RWPE2 (cell line): ENCODE data around the gene MPPED2.

ENCODE experiments used
- ATAC-seq: fragments of 200-7000 bp; cut with Tn5 transposase; 3 replicates; pipeline ENCODE4 v1.9.1; 2021; ENCODE audit warnings: low read depth
- DNase-seq: peaks from one replicate; pipeline ENCODE4 v3.0.0-alpha.2; 2020; ENCODE audit warnings: low spot score
- H3K27ac ChIP-seq: fragments of 450-650 bp; 2 replicates; pipeline ENCODE4 v1.5.1; 2017; ENCODE audit warnings: mild to moderate bottlenecking; ENCODE audit not compliant: poor library complexity, severe bottlenecking
- H3K27me3 ChIP-seq: fragments of 250-450 bp; sonication (Bioruptor Pico); 2 replicates; pipeline ENCODE4 v1.5.1; 2021; ENCODE audit warnings: mild to moderate bottlenecking, moderate library complexity; ENCODE audit not compliant: insufficient read depth, poor library complexity, severe bottlenecking
- H3K36me3 ChIP-seq: fragments of 250-450 bp; sonication (Bioruptor Pico); 2 replicates; pipeline ENCODE4 v1.5.1; 2020; ENCODE audit warnings: low read depth, mild to moderate bottlenecking, moderate library complexity
- H3K4me1 ChIP-seq: fragments of 250-450 bp; sonication (Bioruptor Pico); 2 replicates; pipeline ENCODE4 v1.5.1; 2021; ENCODE audit warnings: mild to moderate bottlenecking, moderate library complexity; ENCODE audit not compliant: insufficient read depth, poor library complexity, severe bottlenecking
- H3K4me3 ChIP-seq: fragments of 250-450 bp; sonication (Bioruptor Pico); 2 replicates; pipeline ENCODE4 v1.5.1; 2021; ENCODE audit warnings: mild to moderate bottlenecking, moderate library complexity; ENCODE audit not compliant: severe bottlenecking
- H3K9me3 ChIP-seq: fragments of 250-450 bp; sonication (Bioruptor Pico); 2 replicates; pipeline ENCODE4 v1.5.1; 2021; ENCODE audit warnings: mild to moderate bottlenecking, moderate library complexity; ENCODE audit not compliant: severe bottlenecking
- TF ChIP-seq, protein P1 (sequence below): fragments of 450-650 bp; IDR thresholded peaks from one replicate; pipeline ENCODE4 v1.5.1; 2017; ENCODE audit warnings: mild to moderate bottlenecking, moderate library complexity; ENCODE audit not compliant: poor library complexity, severe bottlenecking

Gene MPPED2

DNA sequence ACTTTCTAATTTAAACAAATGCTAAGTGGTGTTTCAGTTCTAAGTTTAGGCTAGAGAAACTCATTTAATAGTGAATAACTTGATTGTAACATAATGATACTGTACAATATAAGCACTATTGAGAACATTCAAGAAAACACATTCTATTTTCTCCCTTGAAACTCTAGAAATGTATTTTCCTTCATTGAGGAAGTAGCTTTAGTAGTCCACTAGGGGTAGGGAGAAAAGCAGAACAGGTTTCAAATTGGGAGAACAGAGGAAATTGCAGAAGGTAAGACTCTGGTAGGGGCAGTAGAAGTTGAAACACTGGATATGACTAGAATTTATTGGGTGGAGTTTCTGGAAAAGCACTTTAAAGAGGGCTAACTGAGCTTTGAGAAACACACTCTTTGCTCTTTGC is 31.6 kb upstream of the MPPED2 start:
- Histone ChIP-seq H3K27me3 (no peaks in the 10 kb centered on the region), H3K4me1 (peaks cover 1% of the 10 kb centered on the region), H3K4me3 (no peak overlapping the region), H3K36me3 (no peaks in the 10 kb centered on the region), H3K9me3 (no peaks in the 10 kb centered on the region), H3K27ac (no peak overlapping the region)
- no peak for ATAC-seq
- TF ChIP-seq, protein P1, sequence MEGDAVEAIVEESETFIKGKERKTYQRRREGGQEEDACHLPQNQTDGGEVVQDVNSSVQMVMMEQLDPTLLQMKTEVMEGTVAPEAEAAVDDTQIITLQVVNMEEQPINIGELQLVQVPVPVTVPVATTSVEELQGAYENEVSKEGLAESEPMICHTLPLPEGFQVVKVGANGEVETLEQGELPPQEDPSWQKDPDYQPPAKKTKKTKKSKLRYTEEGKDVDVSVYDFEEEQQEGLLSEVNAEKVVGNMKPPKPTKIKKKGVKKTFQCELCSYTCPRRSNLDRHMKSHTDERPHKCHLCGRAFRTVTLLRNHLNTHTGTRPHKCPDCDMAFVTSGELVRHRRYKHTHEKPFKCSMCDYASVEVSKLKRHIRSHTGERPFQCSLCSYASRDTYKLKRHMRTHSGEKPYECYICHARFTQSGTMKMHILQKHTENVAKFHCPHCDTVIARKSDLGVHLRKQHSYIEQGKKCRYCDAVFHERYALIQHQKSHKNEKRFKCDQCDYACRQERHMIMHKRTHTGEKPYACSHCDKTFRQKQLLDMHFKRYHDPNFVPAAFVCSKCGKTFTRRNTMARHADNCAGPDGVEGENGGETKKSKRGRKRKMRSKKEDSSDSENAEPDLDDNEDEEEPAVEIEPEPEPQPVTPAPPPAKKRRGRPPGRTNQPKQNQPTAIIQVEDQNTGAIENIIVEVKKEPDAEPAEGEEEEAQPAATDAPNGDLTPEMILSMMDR, result no peak
- no peak for DNase-seq

DNA sequence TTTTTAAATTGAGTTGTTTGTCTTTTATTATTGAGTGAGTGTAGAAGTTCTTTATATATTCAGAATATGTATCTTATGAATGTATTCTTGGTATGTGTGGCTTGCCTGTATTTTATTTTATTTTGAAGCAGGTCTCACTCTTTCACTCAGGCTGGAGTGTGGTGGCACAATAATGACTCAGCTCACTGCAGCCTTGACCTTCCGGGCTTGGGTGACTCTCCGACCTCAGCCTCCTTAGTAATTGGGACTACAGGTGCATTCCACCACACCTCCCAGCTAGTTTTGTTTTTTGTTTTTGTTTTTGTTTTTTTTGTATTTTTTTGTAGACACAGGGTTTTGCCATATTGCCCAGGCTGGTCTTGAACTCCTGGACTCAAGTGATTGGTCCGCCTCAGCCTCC is 24.5 kb upstream of the MPPED2 start:
- ATAC-seq, result no peak

GRCh38 chr11:30608534-30608933 is 22.4 kb upstream of the MPPED2 start:
- Histone ChIP-seq H3K27me3 (no peaks in the 10 kb centered on the region), H3K27ac (no peak overlapping the region), H3K9me3 (no peaks in the 10 kb centered on the region), H3K4me1 (peaks cover 3% of the 10 kb centered on the region), H3K4me3 (no peak overlapping the region), H3K36me3 (no peaks in the 10 kb centered on the region)
- ATAC-seq (no peak), DNase-seq (no peak)
- TF ChIP-seq, protein P1, result no peak

More for the DNA sequence above, 24.5 kb upstream of the MPPED2 start:
- Histone ChIP-seq H3K9me3 (no peaks in the 10 kb centered on the region), H3K27ac (no peak overlapping the region), H3K4me3 (no peak overlapping the region), H3K36me3 (no peaks in the 10 kb centered on the region), H3K27me3 (no peaks in the 10 kb centered on the region), H3K4me1 (peaks cover 3% of the 10 kb centered on the region)
- TF ChIP-seq, protein P1, result no peak
- no peak for DNase-seq

GRCh38 chr11:30605036-30605605 is 19.0 kb upstream of the MPPED2 start:
- H3K9me3 ChIP-seq, result no peaks in the 10 kb centered on the region
- no peaks in the 10 kb centered on the region for H3K36me3 ChIP-seq
- H3K4me1 ChIP-seq, result no peaks in the 10 kb centered on the region
- no peak overlapping the region for H3K4me3 ChIP-seq
- no peak for ATAC-seq
- TF ChIP-seq, protein P1, result no peak
- H3K27me3 ChIP-seq, result no peaks in the 10 kb centered on the region
- H3K27ac ChIP-seq, result no peak overlapping the region
- no peak for DNase-seq

GRCh38 chr11:30603357-30603756 is 17.2 kb upstream of the MPPED2 start:
- H3K27me3 ChIP-seq, result no peaks in the 10 kb centered on the region

More at GRCh38 chr11:30603357-30603756, 17.2 kb upstream of the MPPED2 start:
- Histone ChIP-seq H3K9me3 (no peaks in the 10 kb centered on the region), H3K4me1 (no peaks in the 10 kb centered on the region), H3K36me3 (no peaks in the 10 kb centered on the region), H3K27ac (no peak overlapping the region), H3K4me3 (no peak overlapping the region)
- TF ChIP-seq, protein P1, result no peak
- ATAC-seq (no peak), DNase-seq (no peak)
